NCI-H2029 treated with DMSO at 0.1 percent for 48 hours (cell line): Measurements from ENCODE around the gene CIBAR2.
"Not testable (repeated sequence)": the region's sequence is repeated elsewhere in the genome, so short reads cannot be mapped to it uniquely, and the experiment has no call there.

Experiments used
- DNase-seq: peaks from one replicate; lab custom pipeline; 2025; lab: John Stamatoyannopoulos, UW

CIBAR2 gene

DNA sequence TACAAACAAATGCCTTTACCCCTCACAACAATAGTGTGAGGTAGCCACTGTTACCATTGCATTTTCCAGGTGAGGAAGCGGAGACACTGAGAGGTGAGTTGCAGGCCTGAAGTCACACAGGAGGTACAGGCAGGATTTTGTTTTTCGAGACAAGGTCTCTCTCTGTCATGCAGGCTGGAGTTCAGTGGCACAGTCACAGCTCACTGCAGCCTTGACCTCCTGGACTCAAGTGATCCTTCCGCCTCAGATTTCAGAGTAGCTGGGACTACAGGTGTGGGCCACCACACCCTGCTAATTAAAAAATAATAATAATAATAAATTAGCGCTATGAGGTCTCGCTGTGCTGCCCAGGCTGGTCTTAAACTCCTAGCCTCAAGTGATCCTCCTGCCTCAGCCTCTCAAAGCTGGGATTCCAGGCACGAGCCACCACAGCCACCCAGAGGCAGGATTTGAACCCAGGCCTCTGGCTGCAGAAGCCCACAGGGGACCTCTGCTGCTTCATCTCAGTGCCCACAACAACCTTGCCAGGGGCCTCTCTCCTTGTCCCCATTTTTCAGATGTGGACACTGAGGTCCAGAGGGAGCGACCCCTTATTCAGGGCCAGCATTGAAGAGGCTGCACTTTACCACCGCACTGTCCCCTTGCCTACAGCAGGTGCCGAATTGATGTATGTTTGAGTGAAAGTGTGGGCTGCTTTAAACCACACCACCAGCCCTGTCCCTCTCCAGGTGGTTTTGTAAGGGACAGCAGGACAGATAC lies 16.0 kb upstream of the CIBAR2 start:
- no peak for DNase-seq

DNA sequence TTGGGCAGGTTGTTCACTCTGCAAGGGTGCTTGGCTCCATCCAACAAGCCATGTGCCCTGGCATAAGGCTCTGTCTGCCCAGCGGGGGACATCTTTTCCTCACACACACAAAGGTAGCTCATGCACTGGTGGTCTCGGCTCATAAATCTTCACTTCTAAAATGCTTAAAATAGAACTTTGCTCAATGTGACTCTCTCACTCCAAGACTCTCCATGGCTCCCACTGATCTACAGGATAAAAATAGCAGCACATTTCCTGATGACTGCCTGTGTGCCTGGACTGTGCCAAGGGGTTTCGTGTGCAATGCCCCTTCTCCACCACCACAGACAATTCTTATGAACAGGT lies 15.1 kb upstream of the CIBAR2 start:
- no peak for DNase-seq

DNA sequence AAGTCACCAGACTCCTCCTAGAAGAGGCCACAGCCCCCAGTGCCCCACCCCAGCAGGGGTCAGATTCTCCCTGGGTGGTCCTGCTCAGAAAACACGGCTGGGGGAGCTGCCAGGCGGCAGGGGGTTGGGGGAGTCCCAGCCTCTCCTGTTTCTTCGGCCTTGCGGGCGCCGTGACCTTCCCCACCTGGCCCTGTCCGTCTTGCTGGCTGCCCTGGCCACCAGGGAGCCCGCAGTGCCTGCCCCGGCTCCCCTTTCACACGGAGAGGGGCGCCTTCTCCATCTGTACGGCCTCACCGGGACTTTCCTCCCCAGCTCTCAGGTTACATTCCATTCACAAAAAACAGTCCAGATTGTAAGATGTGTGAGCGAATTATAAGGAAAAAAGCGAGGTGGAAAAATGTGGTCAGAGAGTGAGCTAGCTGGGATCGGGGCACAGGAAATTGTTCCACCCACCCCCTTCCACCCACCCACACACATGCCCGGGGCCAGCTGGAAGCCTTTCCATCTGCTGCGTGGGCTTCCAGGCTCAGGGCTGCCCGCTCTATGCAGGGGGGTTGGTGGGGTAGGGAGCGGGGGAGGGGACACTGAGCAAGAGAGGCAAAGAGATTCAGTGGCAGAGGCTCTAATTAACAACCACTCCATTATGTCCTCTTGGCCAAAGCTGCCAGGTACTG lies 14.6 kb upstream of the CIBAR2 start:
- DNase-seq: no peak

DNA sequence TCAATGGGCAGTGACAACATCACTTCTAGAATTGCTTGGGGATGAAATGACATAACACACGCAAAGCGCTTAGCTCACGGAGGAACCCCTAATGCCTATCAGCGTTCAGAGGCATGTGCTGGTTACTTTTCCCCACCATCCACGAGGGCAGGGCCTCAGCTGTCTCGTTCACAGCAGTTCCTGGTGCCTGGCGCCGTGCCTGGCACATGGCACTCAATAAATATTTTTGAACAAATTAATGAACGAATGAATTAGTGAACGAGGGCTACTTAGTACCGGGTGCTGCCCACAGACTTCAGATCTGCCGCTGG lies 14.1 kb upstream of the CIBAR2 start:
- no peak for DNase-seq

DNA sequence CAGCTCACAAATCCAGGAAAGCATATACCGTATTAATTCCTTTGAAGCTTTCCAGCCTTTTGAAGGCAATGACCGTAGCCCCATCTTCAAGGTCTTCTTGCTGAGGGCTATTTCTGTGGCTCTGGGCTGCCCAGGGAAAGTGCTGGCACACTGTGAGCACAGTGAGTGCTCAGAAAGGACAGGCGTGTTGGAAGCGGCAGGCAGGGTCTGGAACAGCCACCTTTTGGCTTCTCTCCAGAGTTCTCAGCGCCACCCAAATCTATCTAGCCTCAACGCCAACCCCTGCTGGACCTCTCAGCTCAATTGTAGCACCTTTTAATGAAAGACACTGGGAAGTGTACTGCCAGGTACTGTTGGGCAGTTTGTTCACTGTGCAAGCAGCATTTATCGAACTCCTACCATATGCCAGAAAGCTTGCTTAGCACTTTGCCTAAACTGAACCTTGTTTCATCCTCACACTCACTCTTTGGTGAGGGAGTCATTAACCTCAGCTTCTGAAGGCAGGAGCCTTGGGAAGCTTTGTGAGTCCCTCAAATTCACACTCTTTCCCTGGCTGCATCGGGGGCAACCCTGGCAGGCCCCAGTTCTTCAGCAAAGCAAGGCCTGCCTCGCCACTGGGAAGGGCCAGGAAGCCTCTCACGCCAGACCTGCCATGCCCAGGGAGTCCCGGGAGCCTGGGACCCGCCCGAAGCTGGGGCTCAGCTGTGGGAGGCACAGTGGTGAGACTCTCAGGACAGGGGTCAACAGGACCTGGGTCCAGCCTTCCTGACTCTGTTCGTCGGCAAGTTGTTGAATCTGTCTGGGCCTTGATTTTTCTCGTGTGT lies 13.5 kb upstream of the CIBAR2 start:
- DNase-seq: no peak

DNA sequence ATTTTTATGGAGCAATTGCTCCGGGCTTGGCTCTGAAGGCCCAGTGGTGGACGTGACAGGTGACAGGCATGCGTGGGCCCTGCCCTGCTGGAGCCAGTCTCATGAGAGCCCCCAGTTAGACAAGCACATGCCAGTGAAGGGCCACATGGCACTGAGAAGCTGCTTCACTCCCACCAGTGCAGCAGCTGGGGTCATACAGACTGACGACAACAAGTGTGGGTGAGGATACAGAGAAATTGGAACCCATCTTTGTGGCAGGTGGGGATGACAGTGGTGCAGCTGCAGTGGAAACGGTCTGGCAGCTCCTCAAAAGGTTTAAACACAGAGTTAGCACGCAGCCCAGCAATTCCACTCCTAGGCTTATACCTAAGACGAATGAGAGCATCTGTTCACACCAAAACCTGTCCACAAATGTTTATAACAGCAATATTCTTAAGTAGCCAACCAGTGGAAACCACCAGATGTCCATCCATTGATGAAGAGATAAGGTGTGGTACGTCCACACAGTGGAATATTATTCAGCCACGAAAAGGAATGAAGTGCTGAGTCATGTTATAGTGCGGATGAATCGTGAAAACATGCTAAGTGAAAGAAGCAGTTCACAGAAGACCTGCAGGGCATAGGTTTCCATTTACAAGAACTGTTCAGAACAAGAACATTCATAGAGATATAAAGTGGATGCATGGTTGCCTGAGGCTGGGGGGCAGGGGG lies 12.5 kb upstream of the CIBAR2 start:
- DNase-seq: no peak

DNA sequence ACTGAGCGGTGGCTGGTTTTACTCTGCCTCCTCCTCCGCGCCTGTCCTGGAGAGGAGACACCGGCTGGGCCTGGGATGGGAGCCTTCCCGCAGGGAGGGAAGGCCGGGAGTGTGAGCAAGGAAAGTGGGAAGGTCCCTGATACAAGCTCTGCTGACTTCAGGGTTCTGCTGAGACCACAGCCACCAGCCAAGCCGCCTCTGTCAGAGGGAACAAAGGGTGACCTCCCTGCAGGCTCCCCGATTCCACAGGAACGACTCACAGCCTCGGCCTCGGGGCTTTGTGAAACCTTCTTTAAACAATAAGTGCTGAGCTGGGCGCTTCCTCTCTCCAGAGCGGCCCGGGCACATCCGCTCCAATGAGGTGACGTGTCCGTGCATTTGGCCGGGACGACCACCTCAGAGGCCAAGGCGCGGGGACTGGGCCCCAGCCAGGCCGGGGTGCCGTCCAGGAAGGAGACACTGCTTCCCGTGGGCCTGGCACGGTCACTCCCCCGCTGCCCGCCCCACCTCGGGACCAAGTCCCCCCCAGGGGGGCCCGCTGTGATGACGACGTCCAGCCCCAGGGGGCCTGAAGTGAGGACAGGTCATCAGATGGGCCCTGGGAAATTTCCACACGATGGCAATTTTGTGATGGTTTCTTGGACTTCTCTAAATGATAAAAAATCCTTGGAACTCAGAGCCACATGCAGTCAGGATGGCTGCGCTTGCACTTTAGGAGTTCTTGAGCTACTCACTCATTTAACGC lies 11.8 kb upstream of the CIBAR2 start:
- DNase-seq: no peak

DNA sequence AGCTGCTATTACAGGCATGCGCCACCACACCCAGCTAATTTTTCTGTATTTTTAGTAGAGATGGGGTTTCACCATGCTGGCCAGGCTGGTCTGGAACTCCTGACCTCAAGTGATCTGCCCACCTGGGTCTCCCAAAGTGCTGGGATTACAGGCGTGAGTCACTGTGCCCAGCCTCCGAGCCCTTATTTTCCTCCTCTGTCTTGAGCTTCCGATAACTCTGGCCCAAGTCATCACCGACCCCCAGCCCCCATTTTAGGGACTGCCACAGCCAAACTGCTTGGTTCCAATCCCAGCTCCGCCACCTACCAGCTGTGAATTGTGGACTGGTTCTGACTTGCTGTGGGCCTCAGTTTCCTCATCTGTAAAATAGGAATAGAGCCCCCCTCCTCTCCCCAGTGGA lies 11.2 kb upstream of the CIBAR2 start:
- DNase-seq: not testable (repeated sequence)

DNA sequence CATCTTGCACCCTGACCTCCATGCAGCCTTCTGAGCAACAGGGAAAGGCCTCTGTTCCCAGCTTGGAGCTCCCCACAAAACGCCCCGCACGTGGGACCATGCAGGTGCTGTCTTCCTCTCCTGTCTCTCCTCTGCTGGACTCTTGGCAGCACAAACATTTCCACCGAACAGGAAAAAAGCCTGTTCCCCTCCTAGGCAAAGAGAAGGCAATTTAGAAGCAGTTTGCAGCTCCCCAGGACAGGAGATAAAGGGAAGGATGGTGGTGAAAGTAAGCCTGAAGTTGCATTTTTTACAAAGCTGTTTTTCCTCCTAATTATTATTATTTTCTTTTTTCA lies 7.7 kb upstream of the CIBAR2 start:
- no peak for DNase-seq

DNA sequence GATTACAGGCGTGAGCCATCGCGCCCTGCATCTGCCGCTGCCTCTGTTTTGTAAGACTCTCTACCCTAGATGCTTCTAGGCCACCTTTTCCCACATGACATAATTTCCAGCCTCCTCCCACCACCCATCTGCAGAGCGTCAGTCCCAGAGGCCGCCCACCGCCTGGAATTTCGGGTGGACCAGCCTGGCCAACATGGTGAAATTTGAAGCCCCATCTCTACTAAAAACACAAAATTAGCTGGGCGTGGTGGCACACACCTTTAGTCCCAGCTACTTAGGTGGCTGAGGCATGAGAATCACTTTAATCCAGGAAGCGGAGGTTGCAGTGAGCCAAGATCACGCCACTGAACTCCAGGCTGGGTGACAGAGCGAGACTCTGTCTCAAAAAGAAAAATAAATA lies 5.1 kb upstream of the CIBAR2 start:
- no peak for DNase-seq

DNA sequence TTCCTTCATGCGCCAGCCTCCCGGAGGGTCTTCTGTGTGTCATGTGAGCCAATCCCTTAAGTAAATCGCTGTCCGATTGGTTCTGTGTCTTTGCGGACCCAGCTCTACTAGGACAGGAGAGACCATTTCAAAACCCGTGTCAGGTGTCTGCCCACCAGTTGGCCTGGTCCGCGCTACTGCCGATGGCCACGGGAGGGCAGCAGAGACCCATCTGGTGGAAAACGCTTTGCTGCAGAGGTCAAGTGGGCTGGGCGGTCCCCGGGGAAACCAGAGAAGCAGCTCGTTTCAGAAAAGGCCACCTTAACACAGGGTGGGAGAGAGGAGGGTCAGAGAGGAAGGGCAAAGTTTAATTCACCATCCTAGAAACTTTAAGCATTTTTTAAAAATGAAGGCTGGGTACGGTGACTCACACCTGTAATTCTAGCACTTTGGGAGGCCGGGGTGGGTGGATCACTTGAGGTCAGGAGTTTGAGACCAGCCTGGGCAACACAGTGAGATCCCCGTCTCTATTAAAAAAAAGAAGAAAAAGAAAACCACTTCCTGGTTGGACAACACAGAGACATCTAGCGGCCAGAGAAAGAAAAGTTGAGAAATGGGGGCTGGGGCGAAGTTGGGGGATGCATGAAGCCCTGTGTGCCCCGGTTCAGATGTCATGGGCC lies 2.8 kb upstream of the CIBAR2 start:
- DNase-seq: peak; percentile 27

DNA sequence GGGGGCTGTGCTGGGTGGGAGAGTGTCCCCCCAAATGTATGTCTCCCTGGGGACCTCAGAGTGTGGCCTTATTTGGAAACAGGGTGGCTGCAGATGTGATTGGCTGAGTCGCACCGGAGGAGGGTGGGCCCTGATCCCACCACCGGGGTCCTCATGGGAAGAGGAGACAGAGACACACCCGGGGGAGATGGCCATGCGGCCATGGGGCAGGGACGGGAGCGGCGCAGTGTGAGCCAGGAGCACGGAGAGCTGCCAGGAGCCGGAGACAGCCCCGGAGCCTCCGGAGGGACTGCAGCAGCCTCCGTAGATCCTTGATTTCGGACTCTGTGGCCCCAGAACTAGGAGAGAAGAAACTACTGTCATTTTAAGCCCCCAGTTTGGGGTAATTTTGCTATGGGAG lies 1.6 kb upstream of the CIBAR2 start:
- no peak for DNase-seq

DNA sequence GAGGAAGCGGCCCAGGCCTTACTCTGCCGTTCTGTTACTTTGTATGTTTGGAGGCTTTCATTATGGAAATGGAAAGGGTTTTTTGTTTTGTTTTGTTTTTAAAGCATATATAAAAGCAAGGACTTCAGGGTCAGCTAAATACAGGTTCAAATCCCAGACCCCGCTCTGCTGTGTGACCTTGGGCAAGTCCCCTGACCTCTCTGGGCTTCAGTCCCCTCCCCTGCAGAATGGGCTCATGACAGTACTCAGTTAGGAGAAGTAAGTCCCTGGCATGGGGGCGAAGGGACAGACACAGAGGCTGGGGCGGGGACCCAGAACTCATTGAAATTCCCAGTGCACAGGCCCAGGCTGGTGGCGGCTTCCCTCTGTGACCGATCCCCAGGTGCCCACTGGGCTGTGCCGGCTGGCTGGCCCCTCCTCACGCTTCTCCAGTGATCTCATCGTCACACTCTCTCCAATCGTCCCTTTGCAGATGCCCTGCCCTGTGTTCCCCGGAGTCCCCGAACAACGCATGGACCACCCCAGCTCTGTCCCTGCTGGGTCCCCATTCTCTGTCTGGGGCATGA lies 979 bp upstream of the CIBAR2 start:
- DNase-seq: no peak

DNA sequence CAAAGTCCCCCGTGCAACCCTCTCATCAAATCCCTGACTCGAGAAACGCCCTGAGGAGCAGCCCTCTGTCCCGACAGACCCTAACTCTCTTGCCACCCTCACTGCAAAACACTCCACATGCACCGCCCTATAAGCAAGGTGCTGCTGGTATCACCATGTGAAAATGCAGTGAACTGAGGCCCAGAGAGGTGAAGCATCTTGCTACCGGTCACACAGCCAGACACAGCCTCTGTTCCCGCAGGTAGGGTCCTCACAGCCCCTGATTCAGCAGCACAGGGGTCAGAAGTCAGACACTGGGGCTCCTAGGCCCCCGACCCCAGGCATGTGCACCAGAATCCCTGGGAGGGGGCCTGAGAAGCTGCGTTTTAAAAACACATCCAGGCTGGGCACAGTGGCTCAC lies 1.1 kb downstream of the CIBAR2 start:
- DNase-seq: no peak

DNA sequence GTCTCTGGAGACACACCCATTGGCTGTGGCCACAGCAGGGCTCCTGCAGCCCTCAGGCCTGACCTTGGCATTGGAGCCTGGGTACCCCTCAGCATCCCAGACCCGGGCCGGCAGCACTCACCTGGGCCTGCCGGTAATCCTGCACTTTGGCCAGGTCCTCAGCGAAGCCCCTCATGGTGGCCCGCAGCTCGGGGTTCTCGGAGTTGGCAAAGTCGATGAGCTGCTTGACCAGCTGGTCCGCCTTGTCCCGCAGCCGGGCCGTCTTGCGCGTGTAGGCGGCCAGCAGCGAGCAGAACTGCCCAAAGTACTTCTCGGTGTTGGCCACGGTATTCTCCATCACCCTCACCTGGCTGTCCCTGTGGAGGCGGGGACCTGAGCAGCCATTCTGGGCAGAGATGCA lies 2.2 kb downstream of the CIBAR2 start:
- DNase-seq: no peak

DNA sequence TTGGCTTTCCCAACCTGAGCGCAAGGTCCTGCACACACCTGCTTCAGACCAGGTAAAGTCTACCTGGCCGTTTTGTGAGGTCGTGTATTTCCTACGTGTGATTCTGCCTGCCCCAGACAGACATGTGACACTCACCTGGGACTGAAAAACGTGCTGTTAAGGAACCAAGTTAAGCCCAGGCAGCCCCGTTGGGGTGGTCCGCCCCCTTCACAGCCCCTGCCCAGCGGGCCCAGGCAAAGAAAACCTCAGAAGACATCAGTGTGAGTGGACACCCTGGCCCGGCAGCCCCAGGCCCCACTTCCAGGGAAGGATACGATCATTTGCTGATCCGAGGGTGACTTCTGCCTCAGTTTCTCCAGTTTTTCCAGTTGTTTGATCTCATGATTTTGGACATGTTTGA lies 4.7 kb downstream of the CIBAR2 start:
- DNase-seq: no peak

DNA sequence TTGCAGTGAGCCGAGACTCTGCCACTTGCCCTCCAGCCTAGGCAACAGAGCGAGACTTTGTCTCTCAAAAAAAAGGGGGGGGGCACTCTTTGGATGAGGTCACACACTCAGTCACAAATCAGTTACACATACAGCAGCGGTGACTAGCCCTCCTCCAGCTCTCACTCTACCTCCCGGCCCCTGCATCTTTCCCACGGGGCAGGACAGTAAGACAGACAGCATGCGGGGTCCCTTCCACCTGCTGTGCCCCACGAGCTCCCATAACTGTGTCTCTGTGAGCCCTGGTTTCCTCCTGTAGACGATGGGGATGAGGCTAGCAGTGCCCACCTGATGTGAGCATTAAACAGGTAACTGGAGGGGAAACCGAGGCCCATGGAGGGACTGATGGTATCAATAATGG lies 5.2 kb downstream of the CIBAR2 start:
- no peak for DNase-seq

DNA sequence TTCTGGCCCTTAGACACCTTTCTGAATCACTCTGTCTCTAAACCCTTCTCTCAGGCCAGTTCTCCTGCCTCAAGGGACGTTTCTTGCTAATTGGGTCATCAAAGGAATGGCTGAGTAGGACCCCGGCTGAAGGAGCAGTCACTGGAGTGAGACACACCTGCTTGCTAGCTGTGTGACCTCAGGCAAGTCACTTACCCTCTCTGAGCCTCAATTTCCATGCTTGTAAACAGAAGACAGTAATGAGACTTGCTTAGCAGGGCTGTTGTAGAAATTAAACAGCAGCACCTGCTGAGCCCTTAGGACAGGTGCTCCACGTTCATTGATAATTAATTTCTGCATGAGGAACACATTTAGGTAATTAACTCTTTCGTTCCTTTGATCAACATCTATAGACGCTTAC lies 6.8 kb downstream of the CIBAR2 start:
- no peak for DNase-seq

DNA sequence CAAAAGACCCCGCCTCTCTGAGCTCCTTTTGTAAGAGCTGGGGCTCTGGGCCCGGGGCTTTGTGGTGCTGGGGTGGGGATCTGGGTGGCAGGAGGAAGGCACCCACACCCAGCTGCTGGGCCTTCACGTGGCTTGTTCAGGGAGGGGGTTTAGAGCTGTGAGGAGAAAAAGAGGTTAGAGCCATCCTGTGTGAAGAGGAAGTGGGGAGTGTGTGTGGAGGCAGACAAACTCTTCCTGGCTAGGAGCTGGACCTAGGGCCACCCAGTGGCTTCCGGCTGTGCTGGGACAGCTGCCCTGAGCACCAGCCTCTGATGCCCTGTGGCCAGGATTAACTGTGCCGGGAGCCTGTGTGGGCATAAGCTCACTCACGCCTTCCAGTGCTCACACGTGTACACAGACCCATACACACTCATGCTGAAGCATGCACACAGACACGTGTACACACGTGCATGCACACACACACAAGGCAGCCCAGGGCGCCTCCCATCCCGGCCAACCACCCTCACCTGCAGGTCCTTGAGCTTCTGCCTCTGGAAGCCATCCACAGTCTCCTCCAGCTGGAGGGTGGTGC lies 7.4 kb downstream of the CIBAR2 start:
- DNase-seq: no peak

DNA sequence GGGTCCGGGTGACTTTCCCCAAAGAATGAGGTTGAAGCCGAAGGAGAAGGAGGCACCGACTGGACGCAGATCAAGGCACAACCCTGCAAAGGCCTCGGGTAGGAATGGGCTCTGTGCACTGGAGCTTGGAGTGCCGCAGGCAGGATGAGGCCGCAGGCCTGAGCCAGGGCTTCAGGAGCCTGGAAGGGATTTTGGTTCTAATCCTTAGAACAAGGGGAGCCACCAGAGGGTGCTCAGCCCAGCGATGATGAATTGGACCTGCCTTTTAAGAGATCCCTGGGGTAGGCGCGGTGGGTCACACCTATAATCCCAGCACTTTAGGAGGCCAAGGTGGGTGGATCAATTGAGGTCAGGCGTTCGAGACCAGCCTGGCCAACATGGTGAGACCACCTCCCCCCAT lies 8.1 kb downstream of the CIBAR2 start:
- DNase-seq: no peak
